PC-3 (cell line): Measurements from ENCODE around the gene HSPB8.

Experiments
- EZH2 ChIP-seq: fragments of 300-600 bp; sonication (generic); IDR thresholded peaks from one replicate; pipeline ENCODE4 v1.6.1; 2017; ENCODE audit warnings: antibody characterized with exemption, mild to moderate bottlenecking, low read length; ENCODE audit not compliant: unreplicated experiment
- EZH2phosphoT487 ChIP-seq: fragments of 300-600 bp; sonication (generic); IDR thresholded peaks from 2 replicates; pipeline ENCODE4 v1.6.1; 2018; ENCODE audit warnings: mild to moderate bottlenecking, antibody characterized with exemption, low read length, borderline replicate concordance
- TF ChIP-seq, protein P1 (sequence below): fragments of 300-600 bp; sonication (generic); conservative IDR thresholded peaks from 2 replicates; pipeline ENCODE4 v1.5.1; 2017; ENCODE audit warnings: antibody characterized with exemption, low read depth, mild to moderate bottlenecking, low read length

- TF ChIP-seq, protein P1, sequence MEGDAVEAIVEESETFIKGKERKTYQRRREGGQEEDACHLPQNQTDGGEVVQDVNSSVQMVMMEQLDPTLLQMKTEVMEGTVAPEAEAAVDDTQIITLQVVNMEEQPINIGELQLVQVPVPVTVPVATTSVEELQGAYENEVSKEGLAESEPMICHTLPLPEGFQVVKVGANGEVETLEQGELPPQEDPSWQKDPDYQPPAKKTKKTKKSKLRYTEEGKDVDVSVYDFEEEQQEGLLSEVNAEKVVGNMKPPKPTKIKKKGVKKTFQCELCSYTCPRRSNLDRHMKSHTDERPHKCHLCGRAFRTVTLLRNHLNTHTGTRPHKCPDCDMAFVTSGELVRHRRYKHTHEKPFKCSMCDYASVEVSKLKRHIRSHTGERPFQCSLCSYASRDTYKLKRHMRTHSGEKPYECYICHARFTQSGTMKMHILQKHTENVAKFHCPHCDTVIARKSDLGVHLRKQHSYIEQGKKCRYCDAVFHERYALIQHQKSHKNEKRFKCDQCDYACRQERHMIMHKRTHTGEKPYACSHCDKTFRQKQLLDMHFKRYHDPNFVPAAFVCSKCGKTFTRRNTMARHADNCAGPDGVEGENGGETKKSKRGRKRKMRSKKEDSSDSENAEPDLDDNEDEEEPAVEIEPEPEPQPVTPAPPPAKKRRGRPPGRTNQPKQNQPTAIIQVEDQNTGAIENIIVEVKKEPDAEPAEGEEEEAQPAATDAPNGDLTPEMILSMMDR: no peak
- TF ChIP-seq EZH2 (no peak), EZH2phosphoT487 (no peak)
Measured at GRCh38 chr12:119154435-119154818, 24.3 kb upstream of the HSPB8 start.
